IPS-18a (cell line): ENCODE results near the gene NUDT13.

Source experiments
- H3K27ac ChIP-seq: one replicate; pipeline ENCODE4 v1.5.1; 2013; ENCODE audit warnings: low read length
- H3K27me3 ChIP-seq: one replicate; pipeline ENCODE4 v1.6.1; 2013; ENCODE audit warnings: mild to moderate bottlenecking, low read length; ENCODE audit not compliant: control insufficient read depth, insufficient read depth
- H3K36me3 ChIP-seq: one replicate; pipeline ENCODE4 v1.6.1; 2013; ENCODE audit warnings: low read depth, low read length; ENCODE audit not compliant: control insufficient read depth
- H3K4me1 ChIP-seq: one replicate; pipeline ENCODE4 v1.6.1; 2013; ENCODE audit warnings: low read depth, low read length; ENCODE audit not compliant: control insufficient read depth
- H3K4me3 ChIP-seq: one replicate; pipeline ENCODE4 v1.5.1; 2013; ENCODE audit warnings: low read length
- H3K9ac ChIP-seq: one replicate; pipeline ENCODE4 v1.6.1; 2013; ENCODE audit warnings: mild to moderate bottlenecking, low read length, moderate library complexity
- H3K9me3 ChIP-seq: one replicate; pipeline ENCODE4 v1.6.1; 2013; ENCODE audit warnings: low read depth, low read length; ENCODE audit not compliant: control insufficient read depth

The NUDT13 gene

DNA sequence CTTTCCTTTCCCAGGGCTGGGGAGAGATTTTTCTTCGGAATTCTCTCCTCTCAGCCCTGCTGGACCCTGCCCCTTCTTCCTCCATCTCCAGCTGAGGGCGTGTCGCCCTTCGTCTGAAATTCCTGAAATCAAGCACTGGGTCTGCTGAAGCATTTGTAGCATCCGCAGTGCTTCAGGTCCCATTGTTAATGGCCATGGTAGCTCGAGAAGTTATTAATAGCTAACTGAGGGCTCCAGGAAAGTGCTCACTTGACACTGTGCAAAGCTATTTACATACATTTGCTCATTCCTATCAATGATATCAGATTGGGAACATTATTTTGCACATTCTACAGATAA, 58.2 kb downstream of the NUDT13 start:
- Histone ChIP-seq H3K27ac (peak overlapping the region; percentile 74), H3K27me3 (no peaks in the 10 kb centered on the region), H3K4me1 (peaks cover 4% of the 10 kb centered on the region), H3K9me3 (no peaks in the 10 kb centered on the region), H3K4me3 (peak overlapping the region; percentile 83), H3K36me3 (peaks cover 3% of the 10 kb centered on the region), H3K9ac (peak overlapping the region; percentile 92)

DNA sequence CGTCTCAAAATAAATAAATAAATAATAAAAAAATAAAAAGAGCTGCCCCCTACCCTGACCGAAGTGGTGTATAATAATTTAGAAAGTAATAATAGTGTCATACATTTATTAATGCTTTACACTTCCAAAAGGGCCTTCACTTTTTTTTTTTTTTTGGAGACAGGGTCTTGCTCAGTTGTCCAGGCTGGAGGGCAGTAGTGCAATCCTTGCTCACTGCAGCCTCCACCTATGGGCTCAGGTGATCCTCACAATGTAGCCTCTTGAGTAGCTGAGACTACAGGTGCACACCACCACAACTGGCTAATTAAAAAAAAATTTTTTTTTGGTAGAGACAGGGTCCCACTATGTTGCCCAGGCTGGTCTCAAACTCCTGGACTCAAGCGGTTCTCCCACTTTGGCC, 59.1 kb downstream of the NUDT13 start:
- peaks cover 4% of the 10 kb centered on the region for H3K4me1 ChIP-seq
- H3K27ac ChIP-seq, result no peak overlapping the region

DNA sequence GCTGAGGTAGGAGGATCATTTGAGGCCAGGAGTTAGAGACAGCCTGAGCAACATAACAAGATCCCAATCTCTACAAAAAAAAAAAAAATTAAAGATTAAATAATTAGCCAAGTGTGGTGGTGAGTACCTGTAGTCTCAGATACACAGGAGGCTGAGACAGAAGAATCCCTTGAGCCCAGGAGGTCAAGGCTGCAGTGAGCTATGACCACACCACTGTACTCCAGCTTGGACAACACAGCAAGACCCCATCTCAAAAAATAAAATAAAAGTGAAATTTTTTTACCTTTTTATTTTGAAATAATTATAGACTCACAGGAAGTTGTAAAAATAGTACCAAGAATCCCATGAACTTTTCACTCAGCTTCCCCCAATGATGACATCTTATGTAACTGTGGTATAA, 62.6 kb downstream of the NUDT13 start:
- H3K9me3 ChIP-seq, result no peaks in the 10 kb centered on the region
- no peaks in the 10 kb centered on the region for H3K27me3 ChIP-seq
- no peaks in the 10 kb centered on the region for H3K4me1 ChIP-seq
- H3K36me3 ChIP-seq, result peaks cover 4% of the 10 kb centered on the region
- H3K4me3 ChIP-seq, result no peak overlapping the region
- H3K9ac ChIP-seq, result no peak overlapping the region
- no peak overlapping the region for H3K27ac ChIP-seq

More for the DNA sequence above, 59.1 kb downstream of the NUDT13 start:
- H3K4me3 ChIP-seq, result no peak overlapping the region
- no peaks in the 10 kb centered on the region for H3K36me3 ChIP-seq
- no peak overlapping the region for H3K9ac ChIP-seq
- no peaks in the 10 kb centered on the region for H3K9me3 ChIP-seq
- no peaks in the 10 kb centered on the region for H3K27me3 ChIP-seq

DNA sequence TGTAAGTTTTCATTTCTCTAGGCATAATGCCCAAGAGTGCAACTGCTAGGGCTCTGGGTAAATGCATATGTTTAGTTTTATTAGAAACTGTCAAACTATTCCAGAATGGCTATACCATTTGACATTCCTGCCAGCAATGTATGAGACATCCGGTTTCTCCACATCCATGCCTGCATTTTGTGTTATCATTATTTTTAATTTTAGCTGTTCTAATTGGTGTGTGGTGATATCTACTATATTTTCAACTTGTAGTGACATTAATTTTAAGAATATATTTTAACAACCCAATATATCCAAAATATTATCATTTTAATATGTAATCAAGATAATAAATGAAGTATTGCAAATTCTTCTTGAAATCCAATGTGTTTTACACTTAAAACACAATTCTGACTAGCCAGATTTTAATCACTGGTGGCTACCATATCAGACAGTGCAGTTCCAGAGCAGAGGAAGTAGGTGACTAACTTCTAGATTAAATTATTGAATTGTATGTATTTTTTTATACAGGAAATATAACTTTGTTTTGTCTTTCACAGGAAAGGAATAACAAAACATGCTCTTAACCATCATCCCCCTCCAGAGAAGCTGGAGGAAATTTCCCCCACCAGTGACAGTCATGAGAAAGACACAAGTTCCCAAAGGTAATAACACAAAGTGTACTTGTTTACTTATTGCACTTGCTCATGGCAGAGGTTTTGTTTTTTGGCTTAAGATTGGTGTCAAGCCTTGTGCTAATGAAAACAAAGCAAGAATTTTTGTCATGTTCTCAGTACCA, 64.1 kb downstream of the NUDT13 start:
- Histone ChIP-seq H3K27ac (no peak overlapping the region), H3K27me3 (no peaks in the 10 kb centered on the region), H3K36me3 (peaks cover 4% of the 10 kb centered on the region)

More for the DNA sequence above, 64.1 kb downstream of the NUDT13 start:
- no peak overlapping the region for H3K4me3 ChIP-seq
- no peak overlapping the region for H3K9ac ChIP-seq
- H3K9me3 ChIP-seq, result no peaks in the 10 kb centered on the region
- no peaks in the 10 kb centered on the region for H3K4me1 ChIP-seq
